HepG2 (cell line): ENCODE data around the gene ALCAM. TPM values are rescaled to one million over a fixed set of nuclear protein-coding genes. Genes with fewer than 3 reads are reported as not detected.

ENCODE experiments used
- GLMP ChIP-seq: sonication (generic); formaldehyde crosslinking; IDR thresholded peaks from 2 replicates; pipeline ENCODE4 v1.9.0; 2021; ENCODE audit warnings: missing genetic modification reagents, mild to moderate bottlenecking, borderline replicate concordance
- HHEX ChIP-seq: IDR thresholded peaks from 2 replicates; pipeline ENCODE4 v1.6.1; 2016; ENCODE audit warnings: control low read depth
- HNF4A ChIP-seq: sonication (generic); formaldehyde crosslinking; IDR thresholded peaks from 2 replicates; pipeline ENCODE4 v1.4.0; 2020; ENCODE audit warnings: missing genetic modification reagents
- HOXA7 ChIP-seq: sonication (generic); formaldehyde crosslinking; IDR thresholded peaks from 2 replicates; pipeline ENCODE4 v1.8.1; 2022; ENCODE audit warnings: mild to moderate bottlenecking, missing genetic modification reagents, moderate library complexity
- KAT7 ChIP-seq: IDR thresholded peaks from 2 replicates; pipeline ENCODE4 v1.6.1; 2018; ENCODE audit warnings: borderline replicate concordance, missing compliant biosample characterization
- NFKBIZ ChIP-seq: IDR thresholded peaks from 2 replicates; pipeline ENCODE4 v1.6.1; 2018; ENCODE audit warnings: missing genetic modification reagents, missing compliant biosample characterization
- RFXANK ChIP-seq: IDR thresholded peaks from 2 replicates; pipeline ENCODE4 v1.6.1; 2016
- SMARCE1 ChIP-seq: fragments of 450-650 bp; IDR thresholded peaks from 2 replicates; pipeline ENCODE4 v1.6.1; 2017; ENCODE audit warnings: borderline replicate concordance
- YEATS4 ChIP-seq: sonication (generic); formaldehyde crosslinking; IDR thresholded peaks from 2 replicates; pipeline ENCODE4 v1.4.0; 2020; ENCODE audit warnings: missing genetic modification reagents, borderline replicate concordance
- YY1 ChIP-seq: IDR thresholded peaks from 2 replicates; pipeline ENCODE4 v1.6.1; 2011; ENCODE audit warnings: low read length, low read depth, moderate library complexity, mild to moderate bottlenecking; ENCODE audit not compliant: insufficient read depth, insufficient replicate concordance
- ZC3H13 ChIP-seq: sonication (generic); formaldehyde crosslinking; IDR thresholded peaks from 2 replicates; pipeline ENCODE4 v1.8.1; 2023; ENCODE audit warnings: mild to moderate bottlenecking, missing genetic modification reagents, moderate library complexity
- ZFP36 ChIP-seq: fragments of 150-350 bp; IDR thresholded peaks from 2 replicates; pipeline ENCODE4 v1.6.1; 2018; ENCODE audit warnings: borderline replicate concordance, low read length, low read depth; ENCODE audit not compliant: partially characterized antibody
- ZNF207 ChIP-seq: fragments of 450-650 bp; IDR thresholded peaks from 2 replicates; pipeline ENCODE4 v1.6.1; 2016; ENCODE audit warnings: antibody characterized with exemption, borderline replicate concordance
- ZNF263 ChIP-seq: sonication (generic); formaldehyde crosslinking; IDR thresholded peaks from 2 replicates; pipeline ENCODE4 v1.4.0; 2020; ENCODE audit warnings: missing genetic modification reagents
- ZNF274 ChIP-seq: sonication (generic); formaldehyde crosslinking; IDR thresholded peaks from 2 replicates; pipeline ENCODE4 v1.5.1; 2020; ENCODE audit warnings: mild to moderate bottlenecking, missing genetic modification reagents
- ZNF549 ChIP-seq: sonication (generic); formaldehyde crosslinking; IDR thresholded peaks from 2 replicates; pipeline ENCODE4 v1.5.0; 2020; ENCODE audit warnings: missing genetic modification reagents
- ZNF564 ChIP-seq: sonication (generic); formaldehyde crosslinking; IDR thresholded peaks from 2 replicates; pipeline ENCODE4 v1.8.1; 2023; ENCODE audit warnings: mild to moderate bottlenecking, missing genetic modification reagents
- ZNF619 ChIP-seq: sonication (generic); formaldehyde crosslinking; IDR thresholded peaks from 2 replicates; pipeline ENCODE4 v1.4.0; 2020; ENCODE audit warnings: mild to moderate bottlenecking, missing genetic modification reagents
- ZNF790 ChIP-seq: sonication (generic); formaldehyde crosslinking; IDR thresholded peaks from 2 replicates; pipeline ENCODE4 v1.8.0; 2022; ENCODE audit warnings: missing genetic modification reagents, mild to moderate bottlenecking, borderline replicate concordance
- ZUFSP ChIP-seq: sonication (generic); formaldehyde crosslinking; IDR thresholded peaks from 2 replicates; pipeline ENCODE4 v1.9.0; 2021; ENCODE audit warnings: missing genetic modification reagents, mild to moderate bottlenecking, borderline replicate concordance
- polyA plus RNA-seq, 8 experiments: library from polyadenylated mRNA; depleted of rRNA in 3 of 8; stranded (reverse) in 7 of 8; unstranded in 1 of 8; fragments of >200 nt; fragmentation: Illumina TruSeq in 4 of 8; extraction: Trizol in 4 of 8; gene quantifications; 2 replicates each; pipeline versions ENCODE4 v1.2.1 to v1.2.3, GENCODE V29; 2011 to 2016; ENCODE audit warnings: low read depth in 4 of 8, missing spikeins in 1 of 8, mixed read lengths in 1 of 8; ENCODE audit not compliant: insufficient read depth in 1 of 8
- total RNA-seq, 5 experiments: library from RNA; depleted of rRNA; stranded (reverse); fragments of >200 nt; fragmentation: Illumina TruSeq; extraction: Trizol; gene quantifications; 2 replicates each; pipeline ENCODE4 v1.2.3, GENCODE V29; 2016; ENCODE audit warnings: low read depth in 1 of 5
- TF ChIP-seq, protein P1 (sequence below): sonication (generic); formaldehyde crosslinking; IDR thresholded peaks from 2 replicates; pipeline ENCODE4 v1.4.0; 2020; ENCODE audit warnings: missing genetic modification reagents, mild to moderate bottlenecking, borderline replicate concordance
- TF ChIP-seq, protein P2 (sequence below): sonication (generic); formaldehyde crosslinking; IDR thresholded peaks from 2 replicates; pipeline ENCODE4 v1.5.1; 2020; ENCODE audit warnings: missing genetic modification reagents, mild to moderate bottlenecking, borderline replicate concordance
- TF ChIP-seq, protein P3 (sequence below): sonication (generic); formaldehyde crosslinking; IDR thresholded peaks from 2 replicates; pipeline ENCODE4 v1.9.0; 2021; ENCODE audit warnings: missing genetic modification reagents, borderline replicate concordance

ALCAM gene
- total and polyA plus RNA-seq, 2 of the 13 experiments (the other 11 are each of a cell fraction or from before 2014, with no cell fraction given): 26.0 to 33.1 TPM

GRCh38 chr3:105387122-105387751 is 20.5 kb downstream of the ALCAM start (continued):
- TF ChIP-seq, protein P1, sequence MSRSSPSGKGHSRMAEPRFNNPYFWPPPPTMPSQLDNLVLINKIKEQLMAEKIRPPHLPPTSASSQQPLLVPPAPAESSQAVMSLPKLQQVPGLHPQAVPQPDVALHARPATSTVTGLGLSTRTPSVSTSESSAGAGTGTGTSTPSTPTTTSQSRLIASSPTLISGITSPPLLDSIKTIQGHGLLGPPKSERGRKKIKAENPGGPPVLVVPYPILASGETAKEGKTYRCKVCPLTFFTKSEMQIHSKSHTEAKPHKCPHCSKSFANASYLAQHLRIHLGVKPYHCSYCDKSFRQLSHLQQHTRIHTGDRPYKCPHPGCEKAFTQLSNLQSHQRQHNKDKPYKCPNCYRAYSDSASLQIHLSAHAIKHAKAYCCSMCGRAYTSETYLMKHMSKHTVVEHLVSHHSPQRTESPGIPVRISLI (CRISPR knock-in tag): peak; percentile 98
- TF ChIP-seq ZFP36 (peak; percentile 54), RFXANK (CRISPR knock-in tag) (no peak), ZNF274 (CRISPR knock-in tag) (no peak), ZC3H13 (CRISPR knock-in tag) (no peak), ZNF549 (no peak), YY1 (no peak), YEATS4 (CRISPR knock-in tag) (peak; percentile 41; the same call in 1 of the 2 replicates), SMARCE1 (no peak), ZNF619 (CRISPR knock-in tag) (no peak), ZNF263 (CRISPR knock-in tag) (no peak), ZNF207 (no peak), ZNF564 (CRISPR knock-in tag) (no peak; the same call in 1 of the 2 replicates), KAT7 (CRISPR knock-in tag) (0 out of 2 replicates have a peak, but pooled peaks have one; percentile 38), HHEX (CRISPR knock-in tag) (peak; percentile 86), ZUFSP (CRISPR knock-in tag) (no peak), HOXA7 (CRISPR knock-in tag) (no peak), HNF4A (peak; percentile 39), NFKBIZ (CRISPR knock-in tag) (peak; percentile 81; the same call in 1 of the 2 replicates), GLMP (CRISPR knock-in tag) (no peak), ZNF790 (CRISPR knock-in tag) (no peak)
- TF ChIP-seq, protein P2, sequence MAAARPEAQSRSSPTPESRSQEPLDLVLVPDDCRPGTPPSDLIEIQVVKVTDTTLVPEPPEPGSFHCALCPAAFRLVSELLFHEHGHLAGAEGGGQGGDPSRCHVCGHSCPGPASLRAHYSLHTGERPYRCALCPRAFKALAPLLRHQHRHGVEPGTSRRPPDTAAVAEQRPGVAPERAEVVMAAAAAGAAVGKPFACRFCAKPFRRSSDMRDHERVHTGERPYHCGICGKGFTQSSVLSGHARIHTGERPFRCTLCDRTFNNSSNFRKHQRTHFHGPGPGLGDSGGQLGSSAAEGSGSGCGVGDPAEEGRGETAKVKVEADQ (CRISPR knock-in tag): no peak
- TF ChIP-seq, protein P3, sequence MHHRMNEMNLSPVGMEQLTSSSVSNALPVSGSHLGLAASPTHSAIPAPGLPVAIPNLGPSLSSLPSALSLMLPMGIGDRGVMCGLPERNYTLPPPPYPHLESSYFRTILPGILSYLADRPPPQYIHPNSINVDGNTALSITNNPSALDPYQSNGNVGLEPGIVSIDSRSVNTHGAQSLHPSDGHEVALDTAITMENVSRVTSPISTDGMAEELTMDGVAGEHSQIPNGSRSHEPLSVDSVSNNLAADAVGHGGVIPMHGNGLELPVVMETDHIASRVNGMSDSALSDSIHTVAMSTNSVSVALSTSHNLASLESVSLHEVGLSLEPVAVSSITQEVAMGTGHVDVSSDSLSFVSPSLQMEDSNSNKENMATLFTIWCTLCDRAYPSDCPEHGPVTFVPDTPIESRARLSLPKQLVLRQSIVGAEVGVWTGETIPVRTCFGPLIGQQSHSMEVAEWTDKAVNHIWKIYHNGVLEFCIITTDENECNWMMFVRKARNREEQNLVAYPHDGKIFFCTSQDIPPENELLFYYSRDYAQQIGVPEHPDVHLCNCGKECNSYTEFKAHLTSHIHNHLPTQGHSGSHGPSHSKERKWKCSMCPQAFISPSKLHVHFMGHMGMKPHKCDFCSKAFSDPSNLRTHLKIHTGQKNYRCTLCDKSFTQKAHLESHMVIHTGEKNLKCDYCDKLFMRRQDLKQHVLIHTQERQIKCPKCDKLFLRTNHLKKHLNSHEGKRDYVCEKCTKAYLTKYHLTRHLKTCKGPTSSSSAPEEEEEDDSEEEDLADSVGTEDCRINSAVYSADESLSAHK (CRISPR knock-in tag): no peak
